ENCODE results near the gene EN1.

The EN1 gene

DNA sequence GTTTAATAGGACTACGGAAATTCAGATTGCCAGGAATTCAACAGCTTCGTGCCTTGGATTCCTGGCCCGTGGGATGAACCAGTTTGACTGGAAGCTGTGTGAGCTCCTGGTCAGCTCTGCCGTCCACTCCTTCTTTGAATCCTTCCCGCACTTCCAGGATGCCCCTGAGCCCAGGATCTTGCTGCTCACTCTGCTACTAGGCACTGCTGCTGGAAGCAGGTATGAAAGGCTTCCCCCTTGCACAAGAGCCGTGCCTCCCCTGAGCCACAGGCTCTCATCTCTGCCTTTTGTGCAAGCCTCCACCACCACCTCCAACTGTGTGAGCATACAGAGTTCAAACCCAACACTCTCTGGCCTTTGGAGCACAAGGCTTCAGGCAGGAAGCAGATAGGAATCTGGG lies 34.9 kb downstream of the EN1 start:
- TF ChIP-seq, protein P1, sequence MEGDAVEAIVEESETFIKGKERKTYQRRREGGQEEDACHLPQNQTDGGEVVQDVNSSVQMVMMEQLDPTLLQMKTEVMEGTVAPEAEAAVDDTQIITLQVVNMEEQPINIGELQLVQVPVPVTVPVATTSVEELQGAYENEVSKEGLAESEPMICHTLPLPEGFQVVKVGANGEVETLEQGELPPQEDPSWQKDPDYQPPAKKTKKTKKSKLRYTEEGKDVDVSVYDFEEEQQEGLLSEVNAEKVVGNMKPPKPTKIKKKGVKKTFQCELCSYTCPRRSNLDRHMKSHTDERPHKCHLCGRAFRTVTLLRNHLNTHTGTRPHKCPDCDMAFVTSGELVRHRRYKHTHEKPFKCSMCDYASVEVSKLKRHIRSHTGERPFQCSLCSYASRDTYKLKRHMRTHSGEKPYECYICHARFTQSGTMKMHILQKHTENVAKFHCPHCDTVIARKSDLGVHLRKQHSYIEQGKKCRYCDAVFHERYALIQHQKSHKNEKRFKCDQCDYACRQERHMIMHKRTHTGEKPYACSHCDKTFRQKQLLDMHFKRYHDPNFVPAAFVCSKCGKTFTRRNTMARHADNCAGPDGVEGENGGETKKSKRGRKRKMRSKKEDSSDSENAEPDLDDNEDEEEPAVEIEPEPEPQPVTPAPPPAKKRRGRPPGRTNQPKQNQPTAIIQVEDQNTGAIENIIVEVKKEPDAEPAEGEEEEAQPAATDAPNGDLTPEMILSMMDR (IDR thresholded peaks at IDR 0.05) = no peak
- H3K9me3 ChIP-seq = no peaks in the 10 kb centered on the region
- no peak overlapping the region for H3K4me3 ChIP-seq
- DNase-seq = no peak
- no peaks in the 10 kb centered on the region for H3K36me3 ChIP-seq
- H3K27me3 ChIP-seq = peaks cover 0 to 75% of the 10 kb centered on the region in 2 donors
- H3K27ac ChIP-seq = no peak overlapping the region
- intact Hi-C loops (cut with DNase I; ENCODE audit: low total_unique reads) = no loop called here
- peaks cover 0 to 5% (median 4%) of the 10 kb centered on the region in 4 donors for H3K4me1 ChIP-seq

DNA sequence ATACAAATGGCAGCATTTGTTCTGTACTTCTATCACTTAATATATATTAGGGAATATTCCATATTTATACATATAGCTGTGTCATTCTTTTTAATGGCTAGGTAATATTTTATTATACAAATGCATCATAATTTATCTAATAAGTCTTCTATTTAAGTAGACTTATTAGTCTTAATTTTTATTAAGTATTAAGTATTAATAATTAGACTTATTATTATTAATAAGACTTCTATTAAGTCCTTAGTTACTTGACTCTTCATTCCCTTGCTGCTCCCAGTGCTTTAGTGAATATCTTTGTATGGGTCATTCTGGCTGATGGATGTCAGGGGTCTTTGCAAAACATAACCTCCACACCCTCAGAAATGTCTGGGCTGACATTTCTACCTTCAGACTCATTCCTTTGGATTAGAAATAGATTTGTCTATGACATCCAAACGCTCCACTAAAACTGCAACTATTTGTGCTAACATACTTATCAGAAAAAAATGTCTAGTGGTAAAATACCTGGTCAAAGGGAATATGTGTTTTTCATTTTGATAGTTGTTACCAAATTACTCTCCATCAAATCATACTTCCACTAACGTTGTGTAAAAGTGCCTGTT lies 35.8 kb downstream of the EN1 start:
- no peaks in the 10 kb centered on the region for H3K9me3 ChIP-seq
- intact Hi-C loops (cut with DNase I; ENCODE audit: low total_unique reads) = no loop called here
- TF ChIP-seq, protein P1 (IDR thresholded peaks at IDR 0.05) = no peak
- H3K36me3 ChIP-seq = no peaks in the 10 kb centered on the region
- H3K27ac ChIP-seq = no peak overlapping the region
- no peak overlapping the region for H3K4me3 ChIP-seq
- H3K4me1 ChIP-seq = peaks cover 0 to 5% (median 4%) of the 10 kb centered on the region in 4 donors
- DNase-seq = no peak
- peaks cover 0 to 72% of the 10 kb centered on the region in 2 donors for H3K27me3 ChIP-seq

DNA sequence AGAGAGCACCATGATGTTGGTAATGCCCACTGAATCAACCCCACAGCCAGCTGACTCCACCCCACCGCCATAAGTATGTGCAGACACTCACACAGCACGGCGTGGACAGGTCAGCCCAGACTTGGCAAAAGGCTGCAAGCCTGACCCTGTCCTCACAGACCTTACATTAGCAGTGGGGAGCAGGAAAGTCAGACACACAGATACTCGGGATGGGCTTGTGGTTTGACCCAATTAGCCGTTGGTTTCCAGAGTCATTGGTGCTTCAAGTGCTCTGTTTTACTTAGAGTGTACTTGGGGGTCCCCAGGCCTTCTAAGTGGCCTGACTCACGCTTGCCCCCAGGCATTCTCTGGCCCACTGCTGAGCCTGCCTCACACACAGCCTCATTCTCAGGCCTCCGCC lies 36.7 kb downstream of the EN1 start:
- no peak for DNase-seq
- H3K4me1 ChIP-seq = peaks cover 0 to 5% (median 4%) of the 10 kb centered on the region in 4 donors
- TF ChIP-seq, protein P1 (IDR thresholded peaks at IDR 0.05) = no peak
- intact Hi-C loops (cut with DNase I; ENCODE audit: low total_unique reads) = no loop called here
- no peaks in the 10 kb centered on the region for H3K36me3 ChIP-seq
- no peak overlapping the region for H3K27ac ChIP-seq
- peaks cover 0 to 64% of the 10 kb centered on the region in 2 donors for H3K27me3 ChIP-seq
- no peaks in the 10 kb centered on the region for H3K9me3 ChIP-seq
- H3K4me3 ChIP-seq = no peak overlapping the region

DNA sequence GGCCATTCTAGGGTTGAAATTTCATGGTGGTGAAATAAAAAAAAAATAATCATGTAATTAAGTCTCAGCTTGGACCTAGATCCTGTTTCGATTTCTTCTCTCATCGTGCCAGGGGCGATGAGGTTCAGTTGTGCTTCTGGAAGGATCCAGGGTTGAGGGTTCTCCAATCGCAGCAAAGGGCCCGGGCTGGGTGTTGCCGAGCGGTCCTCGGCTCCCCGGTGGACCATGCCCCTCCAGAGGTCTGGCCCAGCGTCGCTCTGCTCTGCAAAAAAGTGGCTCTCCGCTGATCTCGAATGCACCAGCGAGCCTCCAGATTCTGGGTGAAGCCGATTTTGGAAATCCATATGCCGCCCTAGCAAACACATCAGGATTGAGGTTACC lies 39.0 kb downstream of the EN1 start:
- Histone ChIP-seq H3K27me3 (peaks cover 0 to 50% of the 10 kb centered on the region in 2 donors), H3K9me3 (no peaks in the 10 kb centered on the region), H3K27ac (no peak overlapping the region), H3K4me3 (peak overlapping the region in 1 of 2 donors; percentile 5), H3K36me3 (no peaks in the 10 kb centered on the region), H3K4me1 (peaks cover 0 to 5% (median 4%) of the 10 kb centered on the region in 4 donors)
- intact Hi-C loops (cut with DNase I; ENCODE audit: low total_unique reads) = no loop called here
- TF ChIP-seq, protein P1 (IDR thresholded peaks at IDR 0.05) = no peak
- no peak for DNase-seq

DNA sequence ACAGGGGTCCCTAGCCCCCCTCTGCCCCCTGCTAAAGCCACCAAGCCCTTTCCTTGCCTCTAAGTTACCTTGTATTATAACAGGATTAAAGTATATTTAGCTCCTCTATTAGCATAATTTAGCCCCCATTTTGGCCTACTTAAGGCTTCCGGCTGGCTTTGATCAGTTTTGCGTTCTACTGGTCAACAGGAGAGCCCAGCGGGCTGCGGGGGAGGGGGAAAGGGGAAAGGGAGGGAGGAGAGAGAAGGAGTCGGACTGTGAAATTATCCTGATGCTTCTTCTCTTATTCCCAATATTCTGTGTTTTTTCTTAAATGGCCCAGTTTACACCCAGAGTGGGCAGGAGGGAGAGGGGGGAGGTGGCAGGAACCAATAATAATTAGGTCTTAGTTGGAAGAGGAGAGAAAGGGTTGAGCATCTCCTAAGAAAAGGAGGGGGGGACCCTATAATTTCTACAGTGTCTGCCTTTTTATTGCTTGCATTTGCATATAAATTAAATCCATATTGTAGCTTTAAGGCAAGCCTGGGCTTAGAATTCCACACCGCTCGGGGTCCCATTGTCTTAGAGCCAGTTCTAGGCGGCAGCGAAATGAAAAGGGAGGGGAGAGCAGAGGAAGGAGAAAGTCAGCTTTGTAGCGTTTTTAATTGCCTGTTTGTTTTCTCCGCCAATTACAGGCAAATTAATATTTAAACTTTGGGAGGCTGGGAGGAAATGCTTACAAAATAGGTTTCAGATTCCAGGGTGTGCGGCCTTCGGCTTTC lies 39.6 kb downstream of the EN1 start:
- intact Hi-C loops (cut with DNase I; ENCODE audit: low total_unique reads) = no loop called here
- DNase-seq = no peak
- H3K4me1 ChIP-seq = peaks cover 0 to 5% (median 4%) of the 10 kb centered on the region in 4 donors

More for the DNA sequence above, 39.6 kb downstream of the EN1 start:
- Histone ChIP-seq H3K27ac (no peak overlapping the region), H3K9me3 (no peaks in the 10 kb centered on the region), H3K27me3 (peaks cover 0 to 45% of the 10 kb centered on the region in 2 donors), H3K36me3 (no peaks in the 10 kb centered on the region), H3K4me3 (peak overlapping the region in 1 of 2 donors; percentile 5)
- TF ChIP-seq, protein P1 (IDR thresholded peaks at IDR 0.05) = no peak
